IMR-90 (cell line): ENCODE measurements around the gene PLSCR2. TPM values are rescaled to one million over a fixed set of nuclear protein-coding genes. Genes with fewer than 3 reads are reported as not detected.

Source experiments
- ATAC-seq: fragments of 200-7000 bp; cut with Tn5 transposase; 2 replicates; pipeline ENCODE4 v1.9.1; 2020; ENCODE audit warnings: low read depth, mild to moderate bottlenecking, moderate library complexity
- BruUV-seq: library from RNA; stranded (reverse); fragments of 400-500 nt; replicated peaks from 2 replicates; lab custom pipeline; 2021; lab: Mats Ljungman, UMichigan
- CTCF ChIA-PET: fragments of 300-600 bp; formaldehyde crosslinking; extraction: SDS; loops from one replicate; lab custom pipeline; 2021; ENCODE audit warnings: antibody characterized with exemption; lab: Yijun Ruan, JAX
- POLR2A ChIA-PET: fragments of 300-600 bp; sonication (Branson Sonifier 250); formaldehyde crosslinking; loops from one replicate; lab custom pipeline; 2022; ENCODE audit warnings: antibody characterized with exemption; ENCODE audit not compliant: unreplicated experiment; lab: Charles Lee
- DNase-seq: peaks from one replicate; pipeline ENCODE4 v3.0.0; 2013
- H2AFZ ChIP-seq: replicated peaks from 2 replicates; pipeline ENCODE3; 2013; ENCODE audit warnings: low read length, mild to moderate bottlenecking; ENCODE audit not compliant: poor library complexity
- H2AK5ac ChIP-seq: 2 replicates; pipeline ENCODE4 v1.6.1; 2013; ENCODE audit warnings: low read depth, low read length, inconsistent platforms
- H2AK9ac ChIP-seq: replicated peaks from 2 replicates; pipeline ENCODE3; 2013; ENCODE audit warnings: mild to moderate bottlenecking, low read depth, low read length, moderate library complexity; ENCODE audit not compliant: poor library complexity
- H2BK120ac ChIP-seq: 2 replicates; pipeline ENCODE4 v1.6.1; 2013; ENCODE audit warnings: low read depth, low read length, inconsistent platforms
- H2BK15ac ChIP-seq: 3 replicates; pipeline ENCODE4 v1.6.1; 2013; ENCODE audit warnings: low read depth, low read length, inconsistent platforms
- H2BK20ac ChIP-seq: 2 replicates; pipeline ENCODE4 v1.6.1; 2013; ENCODE audit warnings: low read depth, mild to moderate bottlenecking, inconsistent platforms, low read length, moderate library complexity
- H2BK5ac ChIP-seq: 2 replicates; pipeline ENCODE4 v1.6.1; 2013; ENCODE audit warnings: mild to moderate bottlenecking, low read depth, low read length, inconsistent platforms; ENCODE audit not compliant: poor library complexity, severe bottlenecking
- H3K14ac ChIP-seq: replicated peaks from 2 replicates; pipeline ENCODE4 v1.6.1; 2013; ENCODE audit warnings: low read depth, low read length, inconsistent platforms
- H3K18ac ChIP-seq: 2 replicates; pipeline ENCODE4 v1.6.1; 2013; ENCODE audit warnings: low read depth, low read length, control low read depth
- H3K23ac ChIP-seq: 2 replicates; pipeline ENCODE4 v1.6.1; 2013; ENCODE audit warnings: low read depth, low read length, inconsistent platforms
- H3K27ac ChIP-seq: 2 replicates; pipeline ENCODE4 v1.5.1; 2013; ENCODE audit warnings: mild to moderate bottlenecking, control low read depth, low read length; ENCODE audit not compliant: insufficient read depth
- H3K27me3 ChIP-seq: 2 replicates; pipeline ENCODE4 v1.6.1; 2013; ENCODE audit warnings: low read length; ENCODE audit not compliant: control insufficient read depth, insufficient read depth
- H3K36me3 ChIP-seq: 2 replicates; pipeline ENCODE4 v1.6.1; 2013; ENCODE audit warnings: low read length, mixed read lengths; ENCODE audit not compliant: control insufficient read depth, insufficient read depth
- H3K4ac ChIP-seq: 2 replicates; pipeline ENCODE4 v1.6.1; 2013; ENCODE audit warnings: low read depth, low read length, inconsistent platforms
- H3K4me1 ChIP-seq: 2 replicates; pipeline ENCODE4 v1.6.1; 2013; ENCODE audit warnings: low read length, mixed read lengths; ENCODE audit not compliant: control insufficient read depth, insufficient read depth
- H3K4me2 ChIP-seq: 2 replicates; pipeline ENCODE4 v1.6.1; 2013; ENCODE audit warnings: low read depth, mild to moderate bottlenecking, control low read depth, low read length, moderate library complexity
- H3K4me3 ChIP-seq: 2 replicates; pipeline ENCODE4 v1.5.1; 2013; ENCODE audit warnings: low read depth, mild to moderate bottlenecking, control low read depth, low read length, moderate library complexity; ENCODE audit not compliant: insufficient read depth
- H3K56ac ChIP-seq: 2 replicates; pipeline ENCODE4 v1.6.1; 2013; ENCODE audit warnings: low read length, inconsistent platforms; ENCODE audit not compliant: insufficient read depth; ENCODE audit errors: extremely low read depth
- H3K79me1 ChIP-seq, 2 experiments: 2 replicates each; pipeline ENCODE4 v1.6.1; 2013; ENCODE audit warnings: low read length in 2 of 2, inconsistent platforms in 1 of 2, low read depth in 1 of 2
- H3K9ac ChIP-seq: 2 replicates; pipeline ENCODE4 v1.6.1; 2013; ENCODE audit warnings: low read depth, low read length, control low read depth
- H3K9me1 ChIP-seq: 2 replicates; pipeline ENCODE4 v1.6.1; 2013; ENCODE audit warnings: low read length, inconsistent platforms; ENCODE audit not compliant: insufficient read depth
- H3K9me3 ChIP-seq: 2 replicates; pipeline ENCODE4 v1.6.1; 2013; ENCODE audit warnings: low read length; ENCODE audit not compliant: control insufficient read depth, insufficient read depth
- H4K20me1 ChIP-seq: 2 replicates; pipeline ENCODE4 v1.6.1; 2013; ENCODE audit warnings: low read length, inconsistent platforms; ENCODE audit not compliant: insufficient read depth
- H4K5ac ChIP-seq: 2 replicates; pipeline ENCODE4 v1.6.1; 2013; ENCODE audit warnings: mild to moderate bottlenecking, low read depth, low read length, control low read depth
- H4K8ac ChIP-seq, 2 experiments: 2 replicates each; pipeline ENCODE4 v1.6.1; 2013; ENCODE audit warnings: low read depth in 2 of 2, low read length in 2 of 2, control low read depth in 1 of 2, inconsistent platforms in 1 of 2
- H4K91ac ChIP-seq: 2 replicates; pipeline ENCODE4 v1.6.1; 2013; ENCODE audit warnings: low read depth, low read length, inconsistent platforms; ENCODE audit not compliant: insufficient read depth
- BHLHE40 ChIP-seq: fragments of 150-350 bp; IDR thresholded peaks from 2 replicates; pipeline ENCODE4 v1.6.1; 2016; ENCODE audit warnings: mild to moderate bottlenecking, low read depth, low read length
- CEBPB ChIP-seq: IDR thresholded peaks from 2 replicates; pipeline ENCODE4 v1.6.1; 2012; ENCODE audit warnings: low read depth, low read length, improper control_type of control experiment
- FOS ChIP-seq: fragments of 150-350 bp; IDR thresholded peaks from 2 replicates; pipeline ENCODE4 v1.6.1; 2016; ENCODE audit warnings: low read depth, low read length
- WGBS, 2 experiments: methylation state at CpG; one replicate each; pipeline versions ENCODE4 v1.1.5 to v1.1.7; 2013; ENCODE audit warnings: missing lambda C conversion rate in 2 of 2; ENCODE audit not compliant: insufficient read length in 1 of 2; ENCODE audit errors: extremely low coverage in 2 of 2; 5-methylcytosine and 5-hydroxymethylcytosine counted together
- dilution Hi-C: fragments of 300-500 bp; cut with HindIII; formaldehyde crosslinking; loops from one replicate; pipeline ENCODE4 v1.14.3; 2018; ENCODE audit warnings: low sequenced_read_pairs; ENCODE audit not compliant: unreplicated experiment
- in situ Hi-C: fragments of 300-500 bp; cut with MboI; formaldehyde crosslinking; loops from 3 replicates; pipeline ENCODE4 v1.14.3; 2019; ENCODE audit warnings: low sequenced_read_pairs, inconsistent platforms, mixed read lengths
- intact Hi-C: fragments of 100-400 bp; cut with micrococcal nuclease; formaldehyde crosslinking; loops from 2 replicates; pipeline ENCODE4 v1.10.0; 2022
- polyA plus RNA-seq, 3 experiments: library from polyadenylated mRNA; depleted of rRNA; stranded (reverse); fragments of >200 nt; gene quantifications; 2 replicates each; pipeline ENCODE4 v1.2.3, GENCODE V29; 2012; ENCODE audit warnings: low replicate concordance in 1 of 3
- total RNA-seq: library from RNA; depleted of rRNA; stranded (reverse); fragments of >200 nt; gene quantifications from 2 replicates; pipeline ENCODE4 v1.2.3, GENCODE V29; 2012

PLSCR2 gene
- total and polyA plus RNA-seq, 2 of the 4 experiments (the other 2 are of a cell fraction): not detected

- Histone ChIP-seq H3K9me1 (no peaks in the 10 kb centered on the region; the same call in 1 of the 2 replicates), H3K79me1 (no peaks in the 10 kb centered on the region), H2AK9ac (no peak overlapping the region), H3K27ac (no peak overlapping the region), H2BK5ac (no peak overlapping the region), H4K8ac (no peak overlapping the region), H3K27me3 (no peaks in the 10 kb centered on the region), H2AK5ac (no peak overlapping the region), H4K20me1 (no peaks in the 10 kb centered on the region), H2AFZ (no peak overlapping the region), H3K23ac (no peak overlapping the region), H2BK120ac (no peak overlapping the region), H3K14ac (no peak overlapping the region), H4K91ac (no peak overlapping the region), H3K18ac (no peak overlapping the region), H3K4me1 (0 out of 2 replicates have a peak, but pooled peaks cover 2% of the 10 kb centered on the region), H2BK15ac (no peak overlapping the region), H3K4me3 (no peak overlapping the region), H3K9me3 (peaks cover 2% of the 10 kb centered on the region; the same call in 1 of the 2 replicates), H4K5ac (no peak overlapping the region), H3K9ac (no peak overlapping the region), H3K36me3 (no peaks in the 10 kb centered on the region), H3K56ac (no peak overlapping the region), H3K4me2 (no peak overlapping the region), H3K4ac (no peak overlapping the region), H2BK20ac (no peak overlapping the region)
- ATAC-seq (peak; percentile 32), DNase-seq (peak; percentile 65)
- intact Hi-C loops (no loop called here), dilution Hi-C loops (no loop called here), in situ Hi-C loops (no loop called here)
- ChIA-PET CTCF (interaction anchor here (1.3 kb wide), 1 partner anchor 45 kb away, joined by 3 read pairs; no protein-coding TSS in a partner anchor), POLR2A (no interaction called here)
- no TSS peak for BruUV-seq
- no CpG with 5 or more reads among the region's 2 CpGs for WGBS, 2 experiments
- peak; percentile 44; the same call in 1 of the 2 replicates for TF ChIP-seq CEBPB
- TF ChIP-seq FOS: 0 out of 2 replicates have a peak, but pooled peaks have one; percentile 10
- TF ChIP-seq BHLHE40: no peak
These were observed 23.9 kb upstream of the PLSCR2 start for GRCh38 chr3:146493221-146493620.
